NCI-H128 (cell line): ENCODE results near the gene MBIP.

ENCODE experiments used
- DNase-seq: peaks from one replicate; lab custom pipeline; 2025; ENCODE audit not compliant: unreplicated experiment; lab: John Stamatoyannopoulos, UW

MBIP gene

GRCh38 chr14:36315159-36315853 is 5.1 kb downstream of the MBIP start:
- DNase-seq: peak; percentile 48

- DNase-seq: no peak
These were observed 6.5 kb downstream of the MBIP start for GRCh38 chr14:36313898-36314297.

- peak; percentile 53 for DNase-seq
These were observed 7.2 kb downstream of the MBIP start for GRCh38 chr14:36313206-36313605.

- no peak for DNase-seq
These were observed 13.6 kb downstream of the MBIP start for GRCh38 chr14:36306836-36307235.

- no peak for DNase-seq
These were observed 15.5 kb downstream of the MBIP start for GRCh38 chr14:36304895-36305294.

- no peak for DNase-seq
These were observed 16.5 kb downstream of the MBIP start for GRCh38 chr14:36303960-36304359.

- no peak for DNase-seq
These were observed 17.6 kb downstream of the MBIP start for GRCh38 chr14:36302823-36303222.

- DNase-seq: no peak
These were observed 19.3 kb downstream of the MBIP start for GRCh38 chr14:36301159-36301558.

- DNase-seq: no peak
These were observed 20.1 kb downstream of the MBIP start for GRCh38 chr14:36300337-36300736.

- no peak for DNase-seq
These were observed 24.5 kb downstream of the MBIP start for GRCh38 chr14:36295642-36296627.

- DNase-seq: no peak
These were observed 25.9 kb downstream of the MBIP start for GRCh38 chr14:36294543-36294942.

- no peak for DNase-seq
These were observed 26.6 kb downstream of the MBIP start for GRCh38 chr14:36293824-36294223.

GRCh38 chr14:36289954-36290353 is 30.5 kb downstream of the MBIP start:
- no peak for DNase-seq

- DNase-seq: no peak
These were observed 31.9 kb downstream of the MBIP start for GRCh38 chr14:36288496-36288895.

- no peak for DNase-seq
These were observed 35.4 kb downstream of the MBIP start for GRCh38 chr14:36284971-36285595.

- no peak for DNase-seq
These were observed 39.1 kb downstream of the MBIP start for GRCh38 chr14:36281309-36281708.

- DNase-seq: no peak
These were observed 40.9 kb downstream of the MBIP start for GRCh38 chr14:36279306-36280190.

- no peak for DNase-seq
These were observed 44.7 kb downstream of the MBIP start for GRCh38 chr14:36275741-36276140.

- no peak for DNase-seq
These were observed 48.2 kb downstream of the MBIP start for GRCh38 chr14:36271939-36272907.

- no peak for DNase-seq
These were observed 49.2 kb downstream of the MBIP start for GRCh38 chr14:36271222-36271621.
